ENCODE data around the gene SSB. TPM values are rescaled to one million over a fixed set of nuclear protein-coding genes. Genes with fewer than 3 reads are reported as not detected.
"Not testable (repeated sequence)": the region's sequence is repeated elsewhere in the genome, so short reads cannot be mapped to it uniquely, and the experiment has no call there.

SSB gene
- total and polyA plus RNA-seq, 4 donors = 29.9 to 61.4 (median 42.2) TPM

DNA sequence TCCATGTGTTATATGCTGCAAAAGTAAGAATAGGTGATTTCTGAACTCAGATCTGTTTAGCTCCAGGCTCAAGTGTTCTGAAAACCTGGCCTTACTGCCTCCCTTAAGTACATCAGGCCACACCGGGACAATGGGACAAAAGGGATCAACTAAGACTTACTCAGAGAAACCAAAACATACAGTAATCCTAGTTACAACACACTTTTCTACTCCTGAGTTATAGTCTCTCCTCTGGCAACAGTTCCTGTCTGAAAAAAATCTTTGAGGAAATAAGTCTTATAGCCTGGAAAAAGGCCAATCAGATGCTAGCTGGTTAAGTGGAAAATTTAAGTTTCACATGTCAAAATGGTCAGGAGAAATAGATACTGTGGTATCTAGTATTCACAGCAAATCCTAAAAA lies 20.4 kb downstream of the SSB start (continued):
- TF ChIP-seq, protein P1, sequence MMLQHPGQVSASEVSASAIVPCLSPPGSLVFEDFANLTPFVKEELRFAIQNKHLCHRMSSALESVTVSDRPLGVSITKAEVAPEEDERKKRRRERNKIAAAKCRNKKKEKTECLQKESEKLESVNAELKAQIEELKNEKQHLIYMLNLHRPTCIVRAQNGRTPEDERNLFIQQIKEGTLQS (IDR thresholded peaks at IDR 0.05) = no peak
- TF ChIP-seq TAF1 (conservative IDR thresholded peaks at IDR 0.05) = no peak
- no peak for TF ChIP-seq FOXA1 (IDR thresholded peaks at IDR 0.05)

DNA sequence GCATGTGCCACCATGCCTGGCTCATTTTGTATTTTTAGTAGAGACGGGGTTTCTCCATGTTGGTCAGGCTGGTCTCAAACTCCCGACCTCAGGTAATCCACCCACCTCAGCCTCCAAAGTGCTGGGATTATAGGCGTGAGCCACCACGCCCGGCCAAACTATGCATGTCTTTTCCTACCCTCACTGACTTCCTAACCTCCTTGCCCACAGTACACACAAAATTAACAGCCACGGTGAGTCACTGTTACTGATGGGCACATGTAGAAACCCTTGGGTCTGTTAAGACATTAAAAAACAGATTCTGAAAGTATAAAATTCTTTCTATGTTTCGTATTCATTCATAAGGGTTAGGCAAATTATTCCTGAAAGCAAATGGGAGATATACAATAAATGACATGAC lies 21.4 kb downstream of the SSB start:
- H3K4me3 ChIP-seq (ENCODE audit: low read depth in 1 of 3, low read length in 3 of 3); H3K27me3 ChIP-seq (ENCODE audit: control insufficient read depth in 4 of 4, insufficient read depth in 4 of 4, low read length in 3 of 4); H3K9me3 ChIP-seq (ENCODE audit: control insufficient read depth in 4 of 4, low read length in 3 of 4); H3K27ac ChIP-seq (ENCODE audit: low read depth in 1 of 2, low read length in 2 of 2); H3K9ac ChIP-seq (ENCODE audit: low read depth in 1 of 2, low read length in 2 of 2); DNase-seq (ENCODE audit: low spot score): not testable (repeated sequence)
- Histone ChIP-seq H3K4me1 (ENCODE audit: control insufficient read depth in 4 of 4, insufficient read depth in 4 of 4, low read length in 3 of 4) (peaks cover 3 to 23% (median 15%) of the 10 kb centered on the region in 4 donors), H3K36me3 (ENCODE audit: control insufficient read depth in 4 of 4, insufficient read depth in 3 of 4, low read depth in 1 of 4, low read length in 3 of 4) (peaks cover 0 to 18% (median 13%) of the 10 kb centered on the region in 4 donors)
- 86% methylated on average over 7 of the region's 7 CpGs for WGBS

DNA sequence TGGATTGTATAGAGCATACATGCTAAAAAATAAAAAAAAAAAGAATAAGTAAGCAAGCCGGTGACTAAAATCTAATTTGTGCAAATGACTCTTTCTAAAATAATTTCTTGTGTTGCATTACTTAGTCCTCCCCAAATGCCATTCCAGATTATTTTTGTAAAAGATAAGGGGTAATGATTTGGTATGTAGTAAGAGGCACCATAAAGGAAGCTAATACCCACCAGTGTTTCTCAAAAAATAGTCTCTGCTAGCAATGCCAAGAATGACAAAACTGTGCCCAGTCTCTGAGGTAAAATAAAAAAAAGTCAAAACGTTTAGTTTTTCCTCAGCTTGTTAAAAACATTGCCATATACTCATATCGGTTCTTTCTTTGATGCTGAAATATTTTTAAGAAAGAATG lies 23.4 kb downstream of the SSB start:
- Histone ChIP-seq H3K27ac (ENCODE audit: low read depth in 1 of 2, low read length in 2 of 2) (no peak overlapping the region), H3K4me3 (ENCODE audit: low read depth in 1 of 3, low read length in 3 of 3) (no peak overlapping the region), H3K27me3 (ENCODE audit: control insufficient read depth in 4 of 4, insufficient read depth in 4 of 4, low read length in 3 of 4) (no peaks in the 10 kb centered on the region), H3K4me1 (ENCODE audit: control insufficient read depth in 4 of 4, insufficient read depth in 4 of 4, low read length in 3 of 4) (peaks cover 3 to 24% (median 17%) of the 10 kb centered on the region in 4 donors), H3K9ac (ENCODE audit: low read depth in 1 of 2, low read length in 2 of 2) (no peak overlapping the region), H3K36me3 (ENCODE audit: control insufficient read depth in 4 of 4, insufficient read depth in 3 of 4, low read depth in 1 of 4, low read length in 3 of 4) (peaks cover 0 to 7% (median 5%) of the 10 kb centered on the region in 4 donors), H3K9me3 (ENCODE audit: control insufficient read depth in 4 of 4, low read length in 3 of 4) (no peaks in the 10 kb centered on the region)
- no peak for DNase-seq (ENCODE audit: low spot score)
- WGBS = 68% methylated on average over 3 of the region's 3 CpGs
- no peak for TF ChIP-seq HNF4A (conservative IDR thresholded peaks at IDR 0.05)
- no peak for TF ChIP-seq MAX (IDR thresholded peaks at IDR 0.05)
- TF ChIP-seq, protein P2, sequence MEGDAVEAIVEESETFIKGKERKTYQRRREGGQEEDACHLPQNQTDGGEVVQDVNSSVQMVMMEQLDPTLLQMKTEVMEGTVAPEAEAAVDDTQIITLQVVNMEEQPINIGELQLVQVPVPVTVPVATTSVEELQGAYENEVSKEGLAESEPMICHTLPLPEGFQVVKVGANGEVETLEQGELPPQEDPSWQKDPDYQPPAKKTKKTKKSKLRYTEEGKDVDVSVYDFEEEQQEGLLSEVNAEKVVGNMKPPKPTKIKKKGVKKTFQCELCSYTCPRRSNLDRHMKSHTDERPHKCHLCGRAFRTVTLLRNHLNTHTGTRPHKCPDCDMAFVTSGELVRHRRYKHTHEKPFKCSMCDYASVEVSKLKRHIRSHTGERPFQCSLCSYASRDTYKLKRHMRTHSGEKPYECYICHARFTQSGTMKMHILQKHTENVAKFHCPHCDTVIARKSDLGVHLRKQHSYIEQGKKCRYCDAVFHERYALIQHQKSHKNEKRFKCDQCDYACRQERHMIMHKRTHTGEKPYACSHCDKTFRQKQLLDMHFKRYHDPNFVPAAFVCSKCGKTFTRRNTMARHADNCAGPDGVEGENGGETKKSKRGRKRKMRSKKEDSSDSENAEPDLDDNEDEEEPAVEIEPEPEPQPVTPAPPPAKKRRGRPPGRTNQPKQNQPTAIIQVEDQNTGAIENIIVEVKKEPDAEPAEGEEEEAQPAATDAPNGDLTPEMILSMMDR (IDR thresholded peaks at IDR 0.05; ENCODE audit: low read depth, low read length, missing input control) = no peak
- TF ChIP-seq, protein P3, sequence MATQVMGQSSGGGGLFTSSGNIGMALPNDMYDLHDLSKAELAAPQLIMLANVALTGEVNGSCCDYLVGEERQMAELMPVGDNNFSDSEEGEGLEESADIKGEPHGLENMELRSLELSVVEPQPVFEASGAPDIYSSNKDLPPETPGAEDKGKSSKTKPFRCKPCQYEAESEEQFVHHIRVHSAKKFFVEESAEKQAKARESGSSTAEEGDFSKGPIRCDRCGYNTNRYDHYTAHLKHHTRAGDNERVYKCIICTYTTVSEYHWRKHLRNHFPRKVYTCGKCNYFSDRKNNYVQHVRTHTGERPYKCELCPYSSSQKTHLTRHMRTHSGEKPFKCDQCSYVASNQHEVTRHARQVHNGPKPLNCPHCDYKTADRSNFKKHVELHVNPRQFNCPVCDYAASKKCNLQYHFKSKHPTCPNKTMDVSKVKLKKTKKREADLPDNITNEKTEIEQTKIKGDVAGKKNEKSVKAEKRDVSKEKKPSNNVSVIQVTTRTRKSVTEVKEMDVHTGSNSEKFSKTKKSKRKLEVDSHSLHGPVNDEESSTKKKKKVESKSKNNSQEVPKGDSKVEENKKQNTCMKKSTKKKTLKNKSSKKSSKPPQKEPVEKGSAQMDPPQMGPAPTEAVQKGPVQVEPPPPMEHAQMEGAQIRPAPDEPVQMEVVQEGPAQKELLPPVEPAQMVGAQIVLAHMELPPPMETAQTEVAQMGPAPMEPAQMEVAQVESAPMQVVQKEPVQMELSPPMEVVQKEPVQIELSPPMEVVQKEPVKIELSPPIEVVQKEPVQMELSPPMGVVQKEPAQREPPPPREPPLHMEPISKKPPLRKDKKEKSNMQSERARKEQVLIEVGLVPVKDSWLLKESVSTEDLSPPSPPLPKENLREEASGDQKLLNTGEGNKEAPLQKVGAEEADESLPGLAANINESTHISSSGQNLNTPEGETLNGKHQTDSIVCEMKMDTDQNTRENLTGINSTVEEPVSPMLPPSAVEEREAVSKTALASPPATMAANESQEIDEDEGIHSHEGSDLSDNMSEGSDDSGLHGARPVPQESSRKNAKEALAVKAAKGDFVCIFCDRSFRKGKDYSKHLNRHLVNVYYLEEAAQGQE (IDR thresholded peaks at IDR 0.05) = no peak
- no peak for TF ChIP-seq RAD21 (IDR thresholded peaks at IDR 0.05)
- TF ChIP-seq, protein P1 (IDR thresholded peaks at IDR 0.05) = no peak
- no peak for TF ChIP-seq TAF1 (conservative IDR thresholded peaks at IDR 0.05)
- no peak for TF ChIP-seq ZBTB33 (IDR thresholded peaks at IDR 0.05)
- TF ChIP-seq HNF4G (IDR thresholded peaks at IDR 0.05) = no peak

Data from liver (tissue), 9 donors.